ENCODE results near the gene ADAMTSL1.

ADAMTSL1 gene

GRCh38 chr9:18554244-18554643 is 80.3 kb downstream of the ADAMTSL1 start:
- H3K4me1 ChIP-seq (ENCODE audit: low read length): no peaks in the 10 kb centered on the region
- no peak overlapping the region for H3K4me2 ChIP-seq (ENCODE audit: low read length)
- H3K36me3 ChIP-seq (replicated peaks; ENCODE audit: low read depth, low read length): no peaks in the 10 kb centered on the region
- no peaks in the 10 kb centered on the region for H4K20me1 ChIP-seq (ENCODE audit: insufficient read depth, low read length)
- no peak overlapping the region for H2AFZ ChIP-seq (ENCODE audit: low read depth, low read length)
- H3K27me3 ChIP-seq (ENCODE audit: low read depth, low read length): no peaks in the 10 kb centered on the region
- no peaks in the 10 kb centered on the region for H3K79me2 ChIP-seq (ENCODE audit: low read length)
- H3K9ac ChIP-seq (ENCODE audit: low read length): no peak overlapping the region
- no peak overlapping the region for H3K4me3 ChIP-seq (ENCODE audit: low read length)
- TF ChIP-seq EZH2phosphoT487 (IDR thresholded peaks at IDR 0.05; ENCODE audit: low read depth) (no peak), CTCF (IDR thresholded peaks at IDR 0.05; ENCODE audit: low read depth, low read length) (no peak)
- H3K27ac ChIP-seq (ENCODE audit: low read length): no peak overlapping the region
- H3K9me3 ChIP-seq (ENCODE audit: insufficient read depth, low read length): no peaks in the 10 kb centered on the region

GRCh38 chr9:18555105-18555883 is 81.3 kb downstream of the ADAMTSL1 start:
- Histone ChIP-seq H2AFZ (ENCODE audit: low read depth, low read length) (no peak overlapping the region), H3K79me2 (ENCODE audit: low read length) (no peaks in the 10 kb centered on the region), H3K9me3 (ENCODE audit: insufficient read depth, low read length) (no peaks in the 10 kb centered on the region), H3K27ac (ENCODE audit: low read length) (no peak overlapping the region), H4K20me1 (ENCODE audit: insufficient read depth, low read length) (no peaks in the 10 kb centered on the region), H3K4me3 (ENCODE audit: low read length) (no peak overlapping the region), H3K4me2 (ENCODE audit: low read length) (no peak overlapping the region), H3K36me3 (replicated peaks; ENCODE audit: low read depth, low read length) (no peaks in the 10 kb centered on the region), H3K27me3 (ENCODE audit: low read depth, low read length) (no peaks in the 10 kb centered on the region), H3K9ac (ENCODE audit: low read length) (no peak overlapping the region), H3K4me1 (ENCODE audit: low read length) (no peaks in the 10 kb centered on the region)
- no peak for TF ChIP-seq CTCF (IDR thresholded peaks at IDR 0.05; ENCODE audit: low read depth, low read length)
- no peak for TF ChIP-seq EZH2phosphoT487 (IDR thresholded peaks at IDR 0.05; ENCODE audit: low read depth)

DNA sequence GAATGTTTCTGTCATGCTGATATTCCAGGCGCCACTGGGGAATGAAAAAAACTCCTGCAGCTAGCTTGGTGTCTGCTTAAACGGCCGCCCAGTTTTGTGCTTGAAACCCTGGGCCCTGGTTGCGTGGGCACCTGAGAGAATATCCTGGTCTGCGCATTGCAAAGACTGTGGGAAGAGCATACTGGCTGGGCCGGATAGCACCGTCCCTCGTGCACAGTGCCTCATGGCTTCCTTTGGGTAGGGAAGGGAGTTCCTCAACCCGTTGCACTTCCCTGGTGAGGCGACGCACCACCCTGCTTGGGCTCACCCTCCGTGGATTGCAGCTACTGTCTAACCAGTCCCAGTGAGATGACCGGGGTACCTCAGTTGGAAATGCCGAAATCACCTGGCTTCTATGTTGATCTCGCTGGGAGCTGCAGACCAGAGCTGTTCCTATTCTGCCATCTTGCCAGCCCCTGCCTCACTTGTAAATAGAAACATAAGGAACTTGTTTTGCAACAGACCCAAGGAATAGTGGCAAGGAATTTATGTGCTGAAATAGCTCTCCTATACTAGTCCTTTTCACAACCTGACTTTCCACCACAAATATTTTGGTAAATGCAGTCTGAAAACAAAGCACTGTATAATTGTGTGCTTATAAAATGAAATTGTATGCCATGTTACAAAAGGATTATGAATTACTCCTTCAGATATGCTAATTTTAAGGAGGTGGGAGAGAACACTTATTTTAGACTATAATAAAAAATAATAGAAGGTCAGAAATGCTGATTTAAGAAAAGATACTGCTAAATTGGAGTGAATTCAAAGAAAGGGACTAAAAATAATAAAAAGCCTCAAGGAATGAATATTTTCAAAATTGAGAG is 90.3 kb downstream of the ADAMTSL1 start:
- Histone ChIP-seq H4K20me1 (ENCODE audit: insufficient read depth, low read length) (no peaks in the 10 kb centered on the region), H3K9me3 (ENCODE audit: insufficient read depth, low read length) (no peaks in the 10 kb centered on the region), H3K9ac (ENCODE audit: low read length) (no peak overlapping the region), H3K27me3 (ENCODE audit: low read depth, low read length) (peaks cover 6% of the 10 kb centered on the region; the same call in 1 of the 2 replicates), H3K36me3 (replicated peaks; ENCODE audit: low read depth, low read length) (no peaks in the 10 kb centered on the region), H2AFZ (ENCODE audit: low read depth, low read length) (no peak overlapping the region), H3K4me3 (ENCODE audit: low read length) (no peak overlapping the region), H3K4me1 (ENCODE audit: low read length) (no peaks in the 10 kb centered on the region), H3K27ac (ENCODE audit: low read length) (no peak overlapping the region), H3K4me2 (ENCODE audit: low read length) (no peak overlapping the region), H3K79me2 (ENCODE audit: low read length) (no peaks in the 10 kb centered on the region)
- TF ChIP-seq EZH2phosphoT487 (IDR thresholded peaks at IDR 0.05; ENCODE audit: low read depth): no peak
- TF ChIP-seq CTCF (IDR thresholded peaks at IDR 0.05; ENCODE audit: low read depth, low read length): no peak

GRCh38 chr9:18566121-18566520 is 92.2 kb downstream of the ADAMTSL1 start:
- H3K4me1 ChIP-seq (ENCODE audit: low read length): no peaks in the 10 kb centered on the region
- H3K9ac ChIP-seq (ENCODE audit: low read length): no peak overlapping the region
- no peak for TF ChIP-seq CTCF (IDR thresholded peaks at IDR 0.05; ENCODE audit: low read depth, low read length)
- no peak for TF ChIP-seq EZH2phosphoT487 (IDR thresholded peaks at IDR 0.05; ENCODE audit: low read depth)
- no peak overlapping the region for H3K4me2 ChIP-seq (ENCODE audit: low read length)
- no peak overlapping the region for H3K27ac ChIP-seq (ENCODE audit: low read length)
- H3K4me3 ChIP-seq (ENCODE audit: low read length): no peak overlapping the region
- H3K9me3 ChIP-seq (ENCODE audit: insufficient read depth, low read length): no peaks in the 10 kb centered on the region
- no peaks in the 10 kb centered on the region for H3K79me2 ChIP-seq (ENCODE audit: low read length)
- H3K27me3 ChIP-seq (ENCODE audit: low read depth, low read length): peaks cover 6% of the 10 kb centered on the region; the same call in 1 of the 2 replicates
- no peaks in the 10 kb centered on the region for H3K36me3 ChIP-seq (replicated peaks; ENCODE audit: low read depth, low read length)
- no peaks in the 10 kb centered on the region for H4K20me1 ChIP-seq (ENCODE audit: insufficient read depth, low read length)
- H2AFZ ChIP-seq (ENCODE audit: low read depth, low read length): no peak overlapping the region

All from OCI-LY3 (cell line).